ENCODE results near the gene DENND5A.

The DENND5A gene

GRCh38 chr11:9130297-9130696 is 134.9 kb downstream of the DENND5A start:
- no peak for TF ChIP-seq GATA2 (IDR thresholded peaks at IDR 0.05; ENCODE audit: low read depth, low read length)
- TF ChIP-seq GATA3 (IDR thresholded peaks at IDR 0.05; ENCODE audit: low read depth, low read length) = no peak

- no peak for TF ChIP-seq GATA3 (IDR thresholded peaks at IDR 0.05; ENCODE audit: low read depth, low read length)
- no peak for TF ChIP-seq GATA2 (IDR thresholded peaks at IDR 0.05; ENCODE audit: low read depth, low read length)
Measured at GRCh38 chr11:9126636-9127035, 138.5 kb downstream of the DENND5A start.

GRCh38 chr11:9125185-9125886 is 139.8 kb downstream of the DENND5A start:
- TF ChIP-seq GATA2 (IDR thresholded peaks at IDR 0.05; ENCODE audit: low read depth, low read length) (no peak), GATA3 (IDR thresholded peaks at IDR 0.05; ENCODE audit: low read depth, low read length) (no peak)

GRCh38 chr11:9123595-9124304 is 141.4 kb downstream of the DENND5A start:
- no peak for TF ChIP-seq GATA2 (IDR thresholded peaks at IDR 0.05; ENCODE audit: low read depth, low read length)
- TF ChIP-seq GATA3 (IDR thresholded peaks at IDR 0.05; ENCODE audit: low read depth, low read length) = no peak

GRCh38 chr11:9121469-9121796 is 143.7 kb downstream of the DENND5A start:
- TF ChIP-seq GATA3 (IDR thresholded peaks at IDR 0.05; ENCODE audit: low read depth, low read length) = no peak
- TF ChIP-seq GATA2 (IDR thresholded peaks at IDR 0.05; ENCODE audit: low read depth, low read length) = no peak

GRCh38 chr11:9120664-9121468 is 144.3 kb downstream of the DENND5A start:
- TF ChIP-seq GATA2 (IDR thresholded peaks at IDR 0.05; ENCODE audit: low read depth, low read length) (no peak), GATA3 (IDR thresholded peaks at IDR 0.05; ENCODE audit: low read depth, low read length) (no peak)

- TF ChIP-seq GATA3 (IDR thresholded peaks at IDR 0.05; ENCODE audit: low read depth, low read length) (no peak), GATA2 (IDR thresholded peaks at IDR 0.05; ENCODE audit: low read depth, low read length) (no peak)
Measured at GRCh38 chr11:9118277-9118676, 146.9 kb downstream of the DENND5A start.

- no peak for TF ChIP-seq GATA2 (IDR thresholded peaks at IDR 0.05; ENCODE audit: low read depth, low read length)
- no peak for TF ChIP-seq GATA3 (IDR thresholded peaks at IDR 0.05; ENCODE audit: low read depth, low read length)
Measured at GRCh38 chr11:9112075-9112474, 153.1 kb downstream of the DENND5A start.

GRCh38 chr11:9109858-9110731 is 155.1 kb downstream of the DENND5A start:
- TF ChIP-seq GATA2 (IDR thresholded peaks at IDR 0.05; ENCODE audit: low read depth, low read length) (no peak), GATA3 (IDR thresholded peaks at IDR 0.05; ENCODE audit: low read depth, low read length) (no peak)

GRCh38 chr11:9104580-9104979 is 160.6 kb downstream of the DENND5A start:
- no peak for TF ChIP-seq GATA3 (IDR thresholded peaks at IDR 0.05; ENCODE audit: low read depth, low read length)
- no peak for TF ChIP-seq GATA2 (IDR thresholded peaks at IDR 0.05; ENCODE audit: low read depth, low read length)

GRCh38 chr11:9103542-9104276 is 161.4 kb downstream of the DENND5A start:
- TF ChIP-seq GATA2 (IDR thresholded peaks at IDR 0.05; ENCODE audit: low read depth, low read length) (no peak), GATA3 (IDR thresholded peaks at IDR 0.05; ENCODE audit: low read depth, low read length) (no peak)

- TF ChIP-seq GATA3 (IDR thresholded peaks at IDR 0.05; ENCODE audit: low read depth, low read length) = no peak
- no peak for TF ChIP-seq GATA2 (IDR thresholded peaks at IDR 0.05; ENCODE audit: low read depth, low read length)
Measured at GRCh38 chr11:9099617-9100016, 165.5 kb downstream of the DENND5A start.

GRCh38 chr11:9096427-9096826 is 168.7 kb downstream of the DENND5A start:
- TF ChIP-seq GATA3 (IDR thresholded peaks at IDR 0.05; ENCODE audit: low read depth, low read length) (no peak), GATA2 (IDR thresholded peaks at IDR 0.05; ENCODE audit: low read depth, low read length) (no peak)
